ENCODE data around the gene APLNR.

- TF ChIP-seq GATA2 (IDR thresholded peaks at IDR 0.05; ENCODE audit: low read depth, low read length) (no peak), GATA3 (IDR thresholded peaks at IDR 0.05; ENCODE audit: low read depth, low read length) (no peak)
These were observed at the start of gene APLNR for GRCh38 chr11:57237204-57237681.

Measured in SH-SY5Y (cell line).